Measurements from ENCODE around the gene PM20D2. TPM values are rescaled to one million over a fixed set of nuclear protein-coding genes. Genes with fewer than 3 reads are reported as not detected.
"Not testable (repeated sequence)": the region's sequence is repeated elsewhere in the genome, so short reads cannot be mapped to it uniquely, and the experiment has no call there.

PM20D2 gene
- total and polyA plus RNA-seq, 7 experiments from 2014 or later: 4.6 to 12.7 (median 8.2) TPM

GRCh38 chr6:89117211-89118108 lies 28.4 kb upstream of the PM20D2 start, which contains the start of gene SRSF12:
SRSF12 (minus strand) TSS chr6:89118071; CDS start chr6:89117887, 184 bp downstream.
- peak within 1 kb of the TSS; percentile 77 to 95 (median 85) for H3K4me3 Mint-ChIP-seq
- peaks cover 6 to 12% (median 10%) of the 10 kb centered on the region in 7 donors for H3K4me1 Mint-ChIP-seq
- DNase-seq (peak; percentile 5 to 43 (median 30)), ATAC-seq (peak; percentile 91)
- H3K4me3 ChIP-seq (ENCODE audit: low read length): peak within 1 kb of the TSS; percentile 42
- intact Hi-C loops (cut with micrococcal nuclease): loop anchor here (1.0 kb wide), 2 partner anchors 35 to 36 kb away; no protein-coding TSS in a partner anchor
- no peaks in the 10 kb centered on the region for H3K27me3 ChIP-seq (ENCODE audit: control insufficient read depth in 2 of 2, insufficient read depth in 2 of 2, low read length in 2 of 2)
- H3K27ac ChIP-seq (ENCODE audit: low read depth, low read length): no peak within 1 kb of the TSS
- H3K36me3 Mint-ChIP-seq: no peaks in the 10 kb centered on the region
- H3K9me3 Mint-ChIP-seq: peaks cover 0 to 1% (median 0%) of the 10 kb centered on the region in 11 donors
- H3K27ac Mint-ChIP-seq: peak within 1 kb of the TSS in 5 of 9 donors; percentile 1 to 82 (median 39)
- peaks cover 0 to 44% (median 0%) of the 10 kb centered on the region in 5 donors for H3K27me3 Mint-ChIP-seq
- H3K36me3 ChIP-seq (ENCODE audit: control insufficient read depth in 2 of 3, insufficient read depth in 3 of 3, low read length in 3 of 3): no peaks in the 10 kb centered on the region
- ChIA-PET POLR2A (interaction anchor here (0.6 to 1.4 kb wide), 5 partner anchors 35 to 1254 kb away, joined by 3 read pairs; partner anchors contain the start of gene PNRC1), CTCF (interaction anchor here (1.2 kb wide), 1 partner anchor 32 kb away, joined by 3 read pairs; no protein-coding TSS in a partner anchor)
- no peaks in the 10 kb centered on the region for H3K9me3 ChIP-seq (ENCODE audit: control insufficient read depth in 2 of 3, low read length in 3 of 3)
- H3K4me1 ChIP-seq (ENCODE audit: control insufficient read depth in 2 of 2, insufficient read depth in 2 of 2, low read length in 2 of 2): peaks cover 0 to 5% of the 10 kb centered on the region in 2 donors

GRCh38 chr6:89118931-89119330 lies 26.9 kb upstream of the PM20D2 start:
- peak overlapping the region; percentile 38 to 90 (median 69) for H3K4me3 Mint-ChIP-seq
- Histone ChIP-seq H3K9me3 (ENCODE audit: control insufficient read depth in 2 of 3, low read length in 3 of 3) (no peaks in the 10 kb centered on the region), H3K27ac (ENCODE audit: low read depth, low read length) (no peak overlapping the region), H3K36me3 (ENCODE audit: control insufficient read depth in 2 of 3, insufficient read depth in 3 of 3, low read length in 3 of 3) (no peaks in the 10 kb centered on the region), H3K4me1 (ENCODE audit: control insufficient read depth in 2 of 2, insufficient read depth in 2 of 2, low read length in 2 of 2) (peaks cover 0 to 5% of the 10 kb centered on the region in 2 donors), H3K27me3 (ENCODE audit: control insufficient read depth in 2 of 2, insufficient read depth in 2 of 2, low read length in 2 of 2) (no peaks in the 10 kb centered on the region), H3K4me3 (ENCODE audit: low read length) (no peak overlapping the region)
- ChIA-PET CTCF (interaction anchor here (0.6 to 1.0 kb wide), 2 partner anchors 35 to 257 kb away, joined by 3 to 4 read pairs; no protein-coding TSS in a partner anchor), POLR2A (no interaction called here)
- ATAC-seq (no peak), DNase-seq (no peak)
- peaks cover 0 to 1% (median 0%) of the 10 kb centered on the region in 11 donors for H3K9me3 Mint-ChIP-seq
- no peaks in the 10 kb centered on the region for H3K36me3 Mint-ChIP-seq
- peak overlapping the region in 2 of 9 donors; percentile 1 for H3K27ac Mint-ChIP-seq
- intact Hi-C loops (cut with micrococcal nuclease): no loop called here
- peaks cover 0 to 44% (median 0%) of the 10 kb centered on the region in 5 donors for H3K27me3 Mint-ChIP-seq
- H3K4me1 Mint-ChIP-seq: peaks cover 6 to 12% (median 10%) of the 10 kb centered on the region in 7 donors

GRCh38 chr6:89120371-89120770 lies 25.5 kb upstream of the PM20D2 start:
- H3K36me3 Mint-ChIP-seq: peaks cover 0 to 5% (median 4%) of the 10 kb centered on the region in 5 donors
- DNase-seq (no peak), ATAC-seq (no peak)
- peaks cover 0 to 44% (median 0%) of the 10 kb centered on the region in 5 donors for H3K27me3 Mint-ChIP-seq
- intact Hi-C loops (cut with micrococcal nuclease): loop anchor here in 1 of 2 donors (5.0 kb wide), 1 partner anchor 122 kb away; no protein-coding TSS in a partner anchor
- no peak overlapping the region for H3K4me3 Mint-ChIP-seq
- ChIA-PET CTCF (interaction anchor here (1.0 to 1.8 kb wide), 2 partner anchors 121 to 252 kb away, joined by 3 to 6 read pairs; no protein-coding TSS in a partner anchor), POLR2A (interaction anchor here (1.1 to 1.3 kb wide), 2 partner anchors 38 to 40 kb away, joined by 3 read pairs; partner anchors contain the start of gene PNRC1)
- H3K27ac Mint-ChIP-seq: no peak overlapping the region
- Histone ChIP-seq H3K4me1 (ENCODE audit: control insufficient read depth in 2 of 2, insufficient read depth in 2 of 2, low read length in 2 of 2) (peaks cover 0 to 5% of the 10 kb centered on the region in 2 donors), H3K9me3 (ENCODE audit: control insufficient read depth in 2 of 3, low read length in 3 of 3) (no peaks in the 10 kb centered on the region), H3K27me3 (ENCODE audit: control insufficient read depth in 2 of 2, insufficient read depth in 2 of 2, low read length in 2 of 2) (no peaks in the 10 kb centered on the region), H3K36me3 (ENCODE audit: control insufficient read depth in 2 of 3, insufficient read depth in 3 of 3, low read length in 3 of 3) (no peaks in the 10 kb centered on the region), H3K4me3 (ENCODE audit: low read length) (no peak overlapping the region), H3K27ac (ENCODE audit: low read depth, low read length) (no peak overlapping the region)
- H3K4me1 Mint-ChIP-seq: peaks cover 6 to 12% (median 10%) of the 10 kb centered on the region in 7 donors
- peaks cover 0 to 1% (median 0%) of the 10 kb centered on the region in 11 donors for H3K9me3 Mint-ChIP-seq

DNA sequence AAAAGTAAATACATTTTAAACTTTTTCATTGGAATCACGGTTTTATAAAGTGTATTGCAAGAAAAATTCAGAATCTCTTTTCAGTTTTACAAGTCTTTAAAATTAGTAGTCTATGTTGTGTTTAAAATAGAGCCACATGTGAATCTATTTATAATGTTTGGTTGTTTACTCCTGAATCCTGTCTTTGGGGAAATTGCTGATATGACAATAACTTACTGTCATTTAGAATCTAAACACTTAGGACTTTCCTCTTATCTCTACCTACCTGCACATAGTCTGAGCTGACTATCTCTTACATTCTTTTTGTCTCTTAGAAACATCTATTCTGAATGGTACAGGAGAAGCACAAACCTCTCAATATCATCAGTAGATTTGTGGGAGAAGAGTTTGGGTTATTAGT lies 23.9 kb upstream of the PM20D2 start:
- Histone ChIP-seq H3K27me3 (ENCODE audit: control insufficient read depth in 2 of 2, insufficient read depth in 2 of 2, low read length in 2 of 2) (no peaks in the 10 kb centered on the region), H3K9me3 (ENCODE audit: control insufficient read depth in 2 of 3, low read length in 3 of 3) (no peaks in the 10 kb centered on the region), H3K36me3 (ENCODE audit: control insufficient read depth in 2 of 3, insufficient read depth in 3 of 3, low read length in 3 of 3) (no peaks in the 10 kb centered on the region), H3K4me1 (ENCODE audit: control insufficient read depth in 2 of 2, insufficient read depth in 2 of 2, low read length in 2 of 2) (peaks cover 0 to 4% of the 10 kb centered on the region in 2 donors), H3K4me3 (ENCODE audit: low read length) (no peak overlapping the region), H3K27ac (ENCODE audit: low read depth, low read length) (no peak overlapping the region)
- intact Hi-C loops (cut with micrococcal nuclease): loop anchor here (1.0 to 5.0 kb wide), 6 partner anchors 120 to 489 kb away; no protein-coding TSS in a partner anchor
- peaks cover 0 to 3% (median 0%) of the 10 kb centered on the region in 11 donors for H3K9me3 Mint-ChIP-seq
- H3K27ac Mint-ChIP-seq: no peak overlapping the region
- H3K36me3 Mint-ChIP-seq: peaks cover 0 to 6% (median 4%) of the 10 kb centered on the region in 5 donors
- ChIA-PET CTCF (interaction anchor here (0.6 kb wide), 1 partner anchor 112 kb away, joined by 3 read pairs; no protein-coding TSS in a partner anchor), POLR2A (no interaction called here)
- H3K4me3 Mint-ChIP-seq: no peak overlapping the region
- DNase-seq (no peak), ATAC-seq (no peak)
- H3K27me3 Mint-ChIP-seq: peaks cover 0 to 34% (median 0%) of the 10 kb centered on the region in 5 donors
- peaks cover 4 to 11% (median 7%) of the 10 kb centered on the region in 7 donors for H3K4me1 Mint-ChIP-seq

DNA sequence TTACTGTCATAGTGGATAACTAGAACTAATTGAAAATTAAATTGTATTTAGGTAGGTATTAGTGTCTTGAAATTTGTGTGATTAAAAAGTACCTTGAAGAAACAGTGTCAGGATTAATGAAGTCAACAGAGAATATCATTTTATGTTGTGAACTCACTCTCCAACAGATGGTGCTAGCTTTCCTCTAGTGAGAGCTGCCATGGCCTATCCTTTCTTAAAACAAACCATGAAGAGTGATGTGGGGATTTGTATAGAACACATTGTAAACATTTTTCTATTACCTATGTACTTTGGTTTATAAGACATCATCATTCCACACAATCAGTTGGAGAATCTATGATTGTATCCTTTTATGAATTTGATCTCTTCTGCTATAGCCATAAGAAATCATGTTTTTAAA lies 23.2 kb upstream of the PM20D2 start:
- H3K4me3 ChIP-seq (ENCODE audit: low read length): no peak overlapping the region
- no peaks in the 10 kb centered on the region for H3K27me3 ChIP-seq (ENCODE audit: control insufficient read depth in 2 of 2, insufficient read depth in 2 of 2, low read length in 2 of 2)
- DNase-seq: peak in 4 of 9 donors; percentile 8 to 36 (median 26)
- peaks cover 0 to 7% (median 0%) of the 10 kb centered on the region in 11 donors for H3K9me3 Mint-ChIP-seq
- POLR2A ChIA-PET: no interaction called here
- H3K36me3 ChIP-seq (ENCODE audit: control insufficient read depth in 2 of 3, insufficient read depth in 3 of 3, low read length in 3 of 3): no peaks in the 10 kb centered on the region
- H3K4me3 Mint-ChIP-seq: no peak overlapping the region
- no peaks in the 10 kb centered on the region for H3K9me3 ChIP-seq (ENCODE audit: control insufficient read depth in 2 of 3, low read length in 3 of 3)
- H3K27me3 Mint-ChIP-seq: peaks cover 0 to 31% (median 0%) of the 10 kb centered on the region in 5 donors
- peak; percentile 58 for ATAC-seq
- CTCF ChIA-PET: interaction anchor here (0.6 to 1.2 kb wide), 3 partner anchors 23 to 250 kb away, joined by 3 read pairs; partner anchors contain the start of gene PM20D2
- peaks cover 0 to 6% (median 3%) of the 10 kb centered on the region in 7 donors for H3K4me1 Mint-ChIP-seq
- H3K36me3 Mint-ChIP-seq: peaks cover 0 to 8% (median 4%) of the 10 kb centered on the region in 5 donors
- no peak overlapping the region for H3K27ac ChIP-seq (ENCODE audit: low read depth, low read length)
- intact Hi-C loops (cut with micrococcal nuclease): loop anchor here (1.0 to 5.0 kb wide), 6 partner anchors 120 to 488 kb away; no protein-coding TSS in a partner anchor
- no peak overlapping the region for H3K27ac Mint-ChIP-seq
- no peaks in the 10 kb centered on the region for H3K4me1 ChIP-seq (ENCODE audit: control insufficient read depth in 2 of 2, insufficient read depth in 2 of 2, low read length in 2 of 2)

- H3K27ac ChIP-seq (ENCODE audit: low read depth, low read length); H3K27me3 Mint-ChIP-seq; intact Hi-C loops (cut with micrococcal nuclease); POLR2A ChIA-PET; H3K4me3 ChIP-seq (ENCODE audit: low read length); H3K4me3 Mint-ChIP-seq; H3K4me1 Mint-ChIP-seq; DNase-seq; CTCF ChIA-PET; H3K27me3 ChIP-seq (ENCODE audit: control insufficient read depth in 2 of 2, insufficient read depth in 2 of 2, low read length in 2 of 2); ATAC-seq; H3K4me1 ChIP-seq (ENCODE audit: control insufficient read depth in 2 of 2, insufficient read depth in 2 of 2, low read length in 2 of 2); H3K36me3 ChIP-seq (ENCODE audit: control insufficient read depth in 2 of 3, insufficient read depth in 3 of 3, low read length in 3 of 3); H3K9me3 ChIP-seq (ENCODE audit: control insufficient read depth in 2 of 3, low read length in 3 of 3): not testable (repeated sequence)
- peaks cover 3 to 17% (median 10%) of the 10 kb centered on the region in 5 donors for H3K36me3 Mint-ChIP-seq
- peak overlapping the region in 1 of 9 donors; percentile 68 for H3K27ac Mint-ChIP-seq
- peaks cover 0 to 15% (median 6%) of the 10 kb centered on the region in 11 donors for H3K9me3 Mint-ChIP-seq
Measured at GRCh38 chr6:89128256-89128671, 17.6 kb upstream of the PM20D2 start.
